ENCODE results near the gene RNASE8.

Gene RNASE8

GRCh38 chr14:21073921-21074320 lies 16.3 kb downstream of the RNASE8 start:
- H3K4me3 ChIP-seq (ENCODE audit: low read depth, low read length): no peak overlapping the region
- peaks cover 16% of the 10 kb centered on the region for H3K36me3 ChIP-seq
- peaks cover 9% of the 10 kb centered on the region for H3K27me3 ChIP-seq
- no peak for DNase-seq
- H3K9me3 ChIP-seq: no peaks in the 10 kb centered on the region
- TF ChIP-seq CTCF (IDR thresholded peaks at IDR 0.05; ENCODE audit: low read depth, low read length): no peak
- peaks cover 21% of the 10 kb centered on the region for H3K4me1 ChIP-seq

GRCh38 chr14:21074398-21075272 lies 17.0 kb downstream of the RNASE8 start:
- Histone ChIP-seq H3K4me3 (ENCODE audit: low read depth, low read length) (no peak overlapping the region), H3K4me1 (peaks cover 15% of the 10 kb centered on the region), H3K36me3 (peaks cover 16% of the 10 kb centered on the region), H3K9me3 (no peaks in the 10 kb centered on the region), H3K27me3 (peaks cover 2% of the 10 kb centered on the region)
- DNase-seq: no peak
- TF ChIP-seq CTCF (IDR thresholded peaks at IDR 0.05; ENCODE audit: low read depth, low read length): no peak

- peaks cover 16% of the 10 kb centered on the region for H3K36me3 ChIP-seq
- H3K9me3 ChIP-seq: no peaks in the 10 kb centered on the region
- H3K4me1 ChIP-seq: peaks cover 15% of the 10 kb centered on the region
- DNase-seq: peak; percentile 56
- H3K27me3 ChIP-seq: no peaks in the 10 kb centered on the region
- no peak for TF ChIP-seq CTCF (IDR thresholded peaks at IDR 0.05; ENCODE audit: low read depth, low read length)
- no peak overlapping the region for H3K4me3 ChIP-seq (ENCODE audit: low read depth, low read length)
Observed at GRCh38 chr14:21075719-21076437, 18.3 kb downstream of the RNASE8 start.

GRCh38 chr14:21077672-21078071 lies 20.1 kb downstream of the RNASE8 start:
- TF ChIP-seq CTCF (IDR thresholded peaks at IDR 0.05; ENCODE audit: low read depth, low read length): no peak
- peaks cover 26% of the 10 kb centered on the region for H3K36me3 ChIP-seq
- no peaks in the 10 kb centered on the region for H3K9me3 ChIP-seq
- H3K4me3 ChIP-seq (ENCODE audit: low read depth, low read length): no peak overlapping the region
- no peaks in the 10 kb centered on the region for H3K27me3 ChIP-seq
- peaks cover 9% of the 10 kb centered on the region for H3K4me1 ChIP-seq
- no peak for DNase-seq

- no peaks in the 10 kb centered on the region for H3K9me3 ChIP-seq
- H3K4me1 ChIP-seq: peaks cover 9% of the 10 kb centered on the region
- no peak for TF ChIP-seq CTCF (IDR thresholded peaks at IDR 0.05; ENCODE audit: low read depth, low read length)
- H3K4me3 ChIP-seq (ENCODE audit: low read depth, low read length): no peak overlapping the region
- DNase-seq: no peak
- peaks cover 29% of the 10 kb centered on the region for H3K36me3 ChIP-seq
- H3K27me3 ChIP-seq: no peaks in the 10 kb centered on the region
Observed at GRCh38 chr14:21078287-21078686, 20.7 kb downstream of the RNASE8 start.

GRCh38 chr14:21078726-21079125 lies 21.1 kb downstream of the RNASE8 start:
- Histone ChIP-seq H3K36me3 (peaks cover 29% of the 10 kb centered on the region), H3K9me3 (no peaks in the 10 kb centered on the region), H3K27me3 (no peaks in the 10 kb centered on the region), H3K4me1 (peaks cover 9% of the 10 kb centered on the region), H3K4me3 (ENCODE audit: low read depth, low read length) (no peak overlapping the region)
- no peak for DNase-seq
- TF ChIP-seq CTCF (IDR thresholded peaks at IDR 0.05; ENCODE audit: low read depth, low read length): no peak
